GM18951 (cell line): Measurements from ENCODE around the gene MINDY4.

Experiments used
- POLR2A ChIP-seq: IDR thresholded peaks from 4 replicates; pipeline ENCODE4 v1.6.1; 2011; ENCODE audit warnings: mild to moderate bottlenecking; ENCODE audit not compliant: insufficient read length, insufficient read depth; ENCODE audit errors: extremely low read depth
- in situ Hi-C: fragments of 300-500 bp; cut with MboI; formaldehyde crosslinking; loops from one replicate; pipeline ENCODE4 v1.12.0; 2022; ENCODE audit warnings: low sequenced_read_pairs, mixed read lengths, inconsistent platforms; ENCODE audit not compliant: unreplicated experiment

The MINDY4 gene

GRCh38 chr7:30921540-30922401 lies 150.6 kb downstream of the MINDY4 start:
- TF ChIP-seq POLR2A: no peak
- in situ Hi-C loops: no loop called here

DNA sequence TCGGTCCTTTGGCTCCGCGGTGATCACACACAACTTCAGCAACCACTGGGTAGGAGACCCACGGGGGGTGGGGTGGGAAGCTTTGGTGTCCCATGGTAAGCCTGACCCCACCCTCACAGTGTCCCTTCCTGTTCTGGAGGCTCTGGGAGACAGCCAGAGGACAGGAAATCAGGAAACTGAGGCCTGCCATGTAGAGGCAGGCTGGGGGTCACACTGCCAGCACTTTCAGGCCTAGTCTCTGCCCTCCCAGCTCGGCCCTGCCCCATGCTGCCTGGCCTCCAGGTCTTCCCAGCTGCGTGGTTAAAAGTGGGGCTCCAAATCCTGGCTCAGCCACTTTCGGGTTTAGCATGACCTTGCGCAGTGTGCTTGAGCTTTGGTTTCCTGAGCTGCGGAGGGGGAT lies 151.4 kb downstream of the MINDY4 start:
- no peak for TF ChIP-seq POLR2A
- in situ Hi-C loops: no loop called here

GRCh38 chr7:30923009-30923773 lies 152.0 kb downstream of the MINDY4 start:
- TF ChIP-seq POLR2A: no peak
- in situ Hi-C loops: no loop called here

GRCh38 chr7:30923774-30924413 lies 152.7 kb downstream of the MINDY4 start:
- no peak for TF ChIP-seq POLR2A
- in situ Hi-C loops: no loop called here

GRCh38 chr7:30924624-30925023 lies 153.4 kb downstream of the MINDY4 start:
- no peak for TF ChIP-seq POLR2A
- in situ Hi-C loops: no loop called here

- in situ Hi-C loops: no loop called here
- TF ChIP-seq POLR2A: no peak
These were observed 153.9 kb downstream of the MINDY4 start for GRCh38 chr7:30925117-30925516.

- in situ Hi-C loops: no loop called here
- no peak for TF ChIP-seq POLR2A
These were observed 154.7 kb downstream of the MINDY4 start for GRCh38 chr7:30925913-30926312.

DNA sequence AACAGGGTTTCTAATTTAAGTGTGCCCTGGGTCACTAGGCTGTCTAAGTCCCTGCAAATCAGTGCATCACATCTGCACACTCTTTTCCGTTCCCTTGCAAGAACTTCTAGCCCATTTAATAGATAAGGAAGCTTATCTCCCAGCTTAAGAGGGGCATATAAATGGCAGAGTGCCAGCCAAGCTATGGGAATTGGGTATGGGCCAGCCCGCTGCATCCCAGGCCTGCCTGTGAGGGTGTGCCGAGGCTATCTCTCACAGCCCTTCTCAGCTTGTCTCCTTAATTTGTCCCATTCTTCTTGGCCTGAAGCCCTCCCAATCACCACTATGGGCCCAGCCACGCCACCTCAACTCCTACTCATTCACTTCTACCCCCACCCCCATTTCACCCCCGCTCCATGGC lies 155.1 kb downstream of the MINDY4 start:
- no peak for TF ChIP-seq POLR2A
- in situ Hi-C loops: no loop called here

- TF ChIP-seq POLR2A: no peak
- in situ Hi-C loops: no loop called here
These were observed 155.8 kb downstream of the MINDY4 start for GRCh38 chr7:30927040-30927439.

- TF ChIP-seq POLR2A: no peak
- in situ Hi-C loops: no loop called here
These were observed 156.3 kb downstream of the MINDY4 start for GRCh38 chr7:30927559-30927958.

DNA sequence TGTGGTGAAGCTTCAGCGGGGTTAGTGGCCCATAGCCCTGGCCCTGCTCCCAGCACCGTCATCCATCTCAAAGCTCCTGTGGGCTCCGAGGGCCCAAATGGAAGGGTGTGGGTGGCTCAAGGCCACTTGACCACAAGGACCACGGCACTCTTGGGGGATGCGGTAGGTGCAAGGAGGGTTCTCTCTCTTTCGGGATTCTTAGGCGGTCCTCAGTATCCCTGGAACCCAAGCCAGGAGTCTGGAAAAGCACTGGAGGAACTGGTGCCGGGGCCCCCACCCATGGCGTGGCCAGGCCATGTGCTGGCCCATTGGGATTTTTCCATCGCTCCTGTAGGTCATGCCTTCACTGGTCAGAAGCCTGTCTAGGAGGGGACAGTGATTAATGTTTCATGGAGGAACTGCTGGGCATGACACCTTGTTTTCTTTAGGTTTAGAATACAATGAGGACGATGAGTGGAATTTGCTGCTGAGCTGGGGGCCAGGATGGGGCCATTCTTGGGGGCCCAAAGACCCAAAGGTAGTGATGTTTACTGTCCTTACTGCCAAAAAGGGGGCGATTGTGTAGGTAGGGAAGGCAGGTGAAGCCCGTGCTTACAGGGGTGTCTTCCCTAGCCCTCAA lies 157.1 kb downstream of the MINDY4 start:
- in situ Hi-C loops: no loop called here
- TF ChIP-seq POLR2A: no peak

DNA sequence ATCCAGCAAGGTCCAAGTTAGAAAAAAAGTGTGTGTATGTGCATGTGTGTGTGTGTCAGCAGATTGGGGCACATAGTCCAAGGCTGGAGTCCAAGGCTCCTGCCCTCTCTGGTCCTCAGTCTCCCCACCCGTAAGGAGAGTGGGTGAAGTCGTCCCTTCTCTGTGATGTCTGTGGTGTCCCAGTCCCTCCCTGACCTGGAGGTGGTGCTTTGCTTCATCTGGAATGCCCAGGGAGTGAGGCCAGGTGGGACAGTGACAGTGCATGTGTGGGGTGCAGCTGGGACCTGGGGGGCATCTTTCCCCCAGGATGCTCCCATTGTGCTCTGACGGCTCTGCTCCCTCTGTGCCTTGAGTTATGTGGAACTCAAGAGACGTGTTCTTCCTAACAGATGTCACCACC lies 158.5 kb downstream of the MINDY4 start:
- no peak for TF ChIP-seq POLR2A
- in situ Hi-C loops: no loop called here

DNA sequence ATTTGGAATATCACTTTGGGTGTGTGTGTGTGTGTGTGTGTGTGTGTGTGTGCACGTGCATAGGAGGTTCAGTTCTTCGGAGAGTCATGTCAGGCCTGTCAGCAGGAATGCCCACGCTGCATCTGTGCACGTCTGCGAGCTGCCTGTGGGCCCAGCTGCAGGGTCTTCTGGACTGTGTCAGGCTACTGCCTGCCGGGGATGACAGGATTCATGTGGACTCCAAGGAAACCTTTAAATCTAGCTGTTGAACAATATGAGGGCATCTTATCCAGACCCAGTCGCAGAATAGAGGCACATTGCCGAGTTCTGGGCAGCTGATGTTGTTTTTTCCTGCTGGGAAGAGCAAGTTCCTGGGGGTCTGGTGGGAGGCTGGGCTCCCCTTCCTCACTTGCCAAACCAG lies 159.4 kb downstream of the MINDY4 start:
- in situ Hi-C loops: no loop called here
- TF ChIP-seq POLR2A: no peak
